Amniotic stem cell (primary cell): ENCODE measurements around the gene FILIP1L.

Source experiments
- DNase-seq: peaks from one replicate; lab custom pipeline; 2025; lab: John Stamatoyannopoulos, UW

The FILIP1L gene

DNA sequence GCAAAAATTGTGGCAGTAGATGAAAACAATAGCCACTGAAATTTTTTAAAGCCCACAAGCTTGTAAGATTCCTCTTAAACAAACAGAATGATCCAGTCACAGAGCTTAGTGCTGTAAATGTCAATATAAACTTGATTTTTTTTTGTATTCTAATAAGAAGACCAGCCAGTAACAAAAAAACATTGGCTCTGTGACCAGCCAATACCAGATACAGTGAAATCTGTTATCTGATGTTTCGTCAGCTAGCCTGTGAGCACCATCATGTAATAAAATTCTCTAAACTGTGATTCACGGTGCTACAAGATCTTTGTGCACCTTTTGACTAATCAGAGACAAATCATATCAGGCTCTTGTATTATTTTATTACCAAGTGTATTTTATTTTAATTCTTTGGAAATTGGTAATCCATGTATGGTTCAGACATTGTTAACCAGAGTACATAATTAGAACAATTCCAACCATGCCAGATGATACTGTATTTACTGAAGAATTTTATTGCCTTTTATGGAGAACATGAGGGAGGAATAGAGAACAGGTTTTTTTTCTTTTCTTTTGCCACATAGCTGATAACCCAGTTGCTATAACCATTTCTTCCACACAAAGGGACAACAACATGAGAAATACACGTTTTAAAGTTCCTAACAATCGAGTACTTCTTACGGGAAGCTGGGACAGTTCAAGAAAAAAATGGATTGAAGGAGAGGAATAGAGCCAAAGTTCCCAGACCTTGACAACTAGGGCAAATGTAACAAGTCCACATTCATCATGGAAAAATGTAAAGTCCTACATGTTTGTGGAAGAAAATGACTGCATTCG lies 71.9 kb downstream of the FILIP1L start:
- DNase-seq, result peak; percentile 70

DNA sequence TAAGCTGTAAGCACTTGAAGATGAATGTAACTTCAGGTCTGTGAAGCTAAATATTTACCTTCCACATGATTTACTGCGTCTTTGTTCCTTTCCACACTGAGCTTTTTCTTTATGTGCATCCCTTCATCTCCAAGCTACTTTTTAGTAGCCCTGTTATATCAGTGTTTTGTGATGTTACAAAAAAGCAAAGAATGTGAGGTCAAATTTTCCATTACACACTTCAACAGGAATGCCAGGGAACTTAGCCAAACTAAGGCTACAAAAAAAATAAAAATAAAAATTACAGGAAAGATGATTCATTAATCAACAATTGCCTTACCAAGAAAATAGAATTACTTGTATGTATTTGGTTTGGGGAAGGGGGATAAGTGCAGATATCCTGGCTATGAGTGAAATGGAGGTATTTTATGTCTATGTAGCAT lies 73.0 kb downstream of the FILIP1L start:
- peak; percentile 56 for DNase-seq

DNA sequence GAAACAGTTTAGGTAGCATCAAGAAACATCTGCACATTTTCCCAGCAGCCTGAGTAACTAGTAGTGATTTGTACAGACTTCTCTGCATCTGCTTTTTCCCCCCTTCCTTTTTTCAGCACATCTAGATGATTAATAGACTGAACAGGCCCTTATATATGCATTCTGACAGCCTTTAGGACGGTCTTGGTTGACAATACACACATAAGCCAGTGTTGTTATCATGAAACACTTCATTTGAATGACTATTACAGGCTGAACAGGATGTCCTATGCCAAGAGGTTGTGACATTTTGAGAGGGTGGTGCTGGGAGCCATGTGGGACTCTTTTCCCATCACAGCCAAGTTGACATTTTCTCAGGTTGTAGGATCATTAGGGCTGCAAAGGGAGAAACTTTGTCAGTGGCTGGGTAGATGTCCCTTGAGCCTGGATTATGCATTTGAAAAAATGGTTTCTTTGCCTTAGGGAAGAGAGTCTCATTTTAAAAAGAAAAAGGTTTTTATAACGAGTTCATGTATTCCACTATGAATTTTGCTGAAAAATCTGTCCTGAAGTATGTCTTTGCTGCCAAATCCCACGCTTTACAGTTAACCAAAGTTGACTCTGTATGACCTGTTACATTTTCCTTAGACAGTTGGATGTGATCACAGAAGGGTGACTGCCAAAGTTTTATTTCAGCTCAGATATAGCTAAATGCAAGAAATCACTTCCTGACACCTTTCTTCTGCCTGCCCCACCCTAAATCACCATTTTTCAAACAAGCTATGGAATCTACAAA lies 73.7 kb downstream of the FILIP1L start:
- DNase-seq, result no peak

DNA sequence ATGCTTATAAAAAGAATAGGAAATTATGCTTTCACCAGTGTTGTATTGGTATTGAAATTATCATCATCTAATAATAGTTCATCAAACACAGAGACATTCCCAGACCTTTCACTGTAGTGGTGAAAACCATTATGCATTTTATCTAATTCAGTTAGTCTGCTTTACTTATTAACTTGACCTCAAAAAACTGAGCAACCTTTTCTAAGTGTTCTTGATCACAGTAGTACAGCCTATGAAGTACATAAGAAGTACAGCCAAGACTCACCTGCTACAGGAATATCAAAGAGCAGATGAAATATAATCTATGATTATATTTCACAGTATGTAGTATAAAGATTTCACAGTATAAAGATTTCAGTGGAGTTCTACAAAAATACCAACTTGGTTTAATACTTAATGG lies 75.2 kb downstream of the FILIP1L start:
- DNase-seq, result no peak

DNA sequence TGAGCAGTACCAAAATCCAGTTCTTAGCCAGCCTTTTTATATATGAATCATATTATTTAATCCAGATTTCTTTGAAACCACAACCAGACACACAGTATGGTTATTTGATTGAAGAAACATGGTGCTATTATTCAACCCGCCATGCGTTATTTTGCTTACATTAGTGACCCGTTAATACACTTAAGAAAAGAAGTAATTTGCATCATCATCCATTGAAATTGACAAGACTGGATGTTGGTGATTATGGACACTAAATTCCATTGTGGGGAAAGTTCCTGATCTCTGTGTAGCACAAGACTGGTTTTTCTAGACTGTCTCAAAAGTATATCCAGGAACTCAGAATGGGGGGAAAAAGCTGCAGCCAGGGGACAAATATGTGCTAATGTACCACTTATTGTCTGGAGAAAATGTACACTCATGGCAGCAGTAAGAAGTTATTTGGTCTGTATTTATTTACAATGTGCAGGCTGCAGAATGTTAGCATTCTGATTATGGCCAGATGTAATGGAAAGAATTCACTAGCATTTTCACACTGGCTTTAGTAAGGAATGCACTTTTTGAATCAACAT lies 80.3 kb downstream of the FILIP1L start:
- DNase-seq, result no peak

DNA sequence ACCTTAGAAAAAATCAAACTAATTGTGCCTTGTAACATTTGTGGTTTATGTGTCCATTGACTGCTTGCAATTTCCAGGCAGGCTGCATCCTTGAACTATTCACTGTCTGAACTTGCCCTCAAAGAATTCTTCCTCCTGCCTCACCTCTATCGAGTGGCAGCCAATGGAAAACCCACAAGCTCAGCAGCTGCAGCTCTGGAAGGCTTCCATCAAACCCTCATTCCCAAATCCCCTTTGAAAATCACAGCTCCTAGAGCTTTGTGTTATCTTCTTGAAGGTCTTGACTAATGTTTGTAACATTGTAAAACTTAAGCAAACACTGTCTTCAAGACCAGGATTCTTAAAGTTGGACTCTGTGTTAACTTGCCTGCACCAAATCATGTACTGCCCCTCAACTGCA lies 81.1 kb downstream of the FILIP1L start:
- no peak for DNase-seq

DNA sequence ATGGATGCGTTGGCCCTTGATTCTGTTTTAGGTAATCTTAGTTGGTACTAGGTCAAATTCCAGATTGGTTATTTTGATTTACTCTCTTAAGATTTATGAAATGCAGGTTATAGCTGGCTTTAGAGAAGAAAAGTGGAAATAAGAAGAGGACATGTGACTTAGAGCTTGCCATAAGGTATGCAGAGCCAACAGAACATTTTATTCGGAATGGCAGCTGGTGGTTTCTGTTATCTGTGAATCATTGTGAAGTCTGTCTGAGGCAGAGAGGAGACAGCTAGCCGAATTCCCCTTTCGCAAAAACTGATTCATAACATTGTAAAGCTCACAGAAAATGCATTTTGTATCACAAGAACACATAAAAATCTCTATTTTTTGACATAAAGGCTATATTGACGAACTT lies 82.1 kb downstream of the FILIP1L start:
- DNase-seq, result peak; percentile 70

DNA sequence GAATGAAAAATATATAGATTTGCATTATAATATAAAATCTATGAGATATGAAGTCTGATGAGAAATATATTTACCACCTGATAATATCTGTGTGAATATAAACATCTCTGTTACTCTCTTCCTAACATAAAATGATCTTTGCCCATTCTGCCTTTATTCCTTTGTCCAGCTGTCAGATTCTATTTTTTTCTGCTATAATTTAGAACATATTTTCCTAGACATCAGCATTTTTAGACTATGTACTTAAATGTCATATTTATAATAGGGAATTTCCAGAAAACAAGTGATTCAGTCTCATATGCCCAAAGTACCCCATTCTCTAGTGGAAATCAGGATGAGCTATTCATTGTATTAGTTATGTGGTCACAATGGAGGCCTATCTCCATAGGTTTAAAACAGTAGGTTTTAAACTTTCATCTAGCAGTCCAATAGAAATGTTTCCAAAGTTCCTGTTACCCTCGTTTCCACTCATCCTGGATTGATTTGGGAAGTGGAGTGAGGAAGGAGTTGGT lies 83.3 kb downstream of the FILIP1L start:
- DNase-seq, result no peak

DNA sequence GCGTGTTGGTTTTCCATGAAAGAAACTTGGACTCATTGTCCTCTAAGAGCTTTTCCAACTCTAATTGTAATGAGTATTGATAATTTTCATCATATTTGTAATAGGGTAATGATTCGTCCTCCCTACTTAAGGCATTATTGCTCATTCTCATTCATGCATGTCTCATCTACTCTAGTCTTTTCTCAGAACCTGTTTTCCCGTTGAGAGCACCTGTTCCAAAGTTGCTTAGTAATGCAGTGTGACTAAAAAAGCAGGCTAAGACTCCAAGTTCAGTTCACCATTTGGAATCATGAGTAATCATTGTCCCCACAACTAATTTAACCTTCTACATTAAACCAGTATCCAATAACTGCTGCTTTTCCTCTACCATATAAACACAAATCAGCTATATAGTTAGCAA lies 84.0 kb downstream of the FILIP1L start:
- no peak for DNase-seq

DNA sequence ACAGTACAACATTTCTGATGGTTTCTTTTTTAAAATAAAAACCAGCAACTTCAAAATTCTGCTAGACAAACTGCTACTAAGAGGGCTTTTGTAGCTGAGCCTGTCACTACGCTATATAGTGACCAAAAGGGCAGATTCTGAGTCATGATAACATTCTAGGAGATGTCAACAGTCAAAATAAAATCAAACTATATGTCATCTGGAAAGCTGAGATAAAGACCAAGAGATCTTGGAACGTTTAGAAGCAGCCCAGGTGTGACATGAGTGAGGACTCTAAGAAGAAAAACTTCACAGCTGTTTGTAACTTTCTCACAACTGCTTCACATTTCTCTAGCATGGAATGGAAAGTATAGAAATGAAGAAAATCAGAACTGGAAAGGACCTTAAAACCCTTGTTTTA lies 84.6 kb downstream of the FILIP1L start:
- DNase-seq, result no peak

DNA sequence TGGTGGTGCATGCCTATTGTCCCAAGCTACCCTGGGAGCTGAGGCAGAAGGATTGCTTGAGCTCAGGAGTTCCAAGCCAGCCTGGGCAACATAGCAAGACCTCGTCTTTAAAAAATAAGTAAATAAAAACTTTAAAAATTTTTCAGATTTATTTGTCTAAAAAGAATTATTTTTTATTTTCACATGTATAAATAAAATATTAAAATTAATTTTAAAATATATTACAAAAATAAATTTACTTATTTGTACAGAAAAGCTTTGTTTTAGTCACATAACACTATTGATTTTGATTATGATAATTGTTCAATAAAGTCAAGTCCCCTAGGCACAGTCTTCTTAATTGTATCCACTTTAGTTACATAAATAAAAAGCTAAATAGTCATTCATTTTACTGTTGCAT lies 85.2 kb downstream of the FILIP1L start:
- no peak for DNase-seq

DNA sequence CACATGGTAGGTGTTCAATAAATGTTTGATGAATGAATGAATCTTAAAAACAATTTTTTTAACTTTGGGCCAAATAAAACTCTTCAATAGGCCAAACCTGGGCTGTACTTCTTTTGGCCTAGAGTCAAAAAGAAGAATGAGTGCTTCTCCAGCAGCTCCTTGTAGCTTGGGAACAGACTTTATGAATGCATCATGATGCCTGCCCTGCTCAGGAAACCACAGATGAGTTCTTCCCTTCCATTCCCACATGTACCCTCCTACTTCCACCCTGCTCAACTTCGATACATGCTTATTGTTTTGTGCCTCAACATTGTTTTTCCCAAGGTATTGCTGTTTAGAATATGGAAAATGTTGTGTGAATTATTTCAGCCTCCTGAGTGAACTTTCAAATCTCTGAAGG lies 87.0 kb downstream of the FILIP1L start:
- no peak for DNase-seq

DNA sequence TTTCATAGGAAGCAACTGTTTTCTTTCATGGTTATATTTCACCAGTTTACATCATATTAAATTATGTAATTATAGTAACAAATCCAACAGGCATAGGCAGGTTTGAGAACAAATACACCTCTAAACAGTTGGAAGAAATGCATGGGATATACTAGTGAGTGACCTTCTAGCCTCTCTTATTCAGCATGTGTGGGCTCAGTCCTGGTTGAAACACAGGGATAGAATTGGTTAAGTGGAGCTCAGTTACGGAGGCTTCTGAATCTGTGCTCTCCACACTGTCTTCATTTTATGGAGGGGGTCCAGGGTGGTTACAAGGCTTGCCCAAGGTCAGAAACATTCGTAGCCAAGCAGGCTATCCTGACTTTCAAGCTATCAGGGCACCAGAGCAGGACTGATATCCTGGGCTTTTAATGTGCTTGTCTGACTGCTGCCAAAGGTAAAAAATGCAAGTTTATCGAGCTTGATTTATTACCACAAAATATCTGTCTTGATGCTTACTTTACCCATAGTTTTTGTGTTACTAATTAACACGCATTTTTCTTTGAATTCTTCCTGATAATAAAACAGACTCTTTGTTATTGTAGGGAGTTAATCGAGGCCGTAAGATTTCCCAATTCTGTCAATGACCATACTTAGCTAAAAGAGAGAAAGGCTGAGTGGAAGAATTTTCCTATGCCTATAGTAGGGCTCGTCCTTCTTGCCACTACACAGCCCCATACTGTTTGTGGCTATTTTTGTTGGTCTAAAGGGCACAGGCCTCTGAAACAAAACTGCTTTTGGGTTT lies 89.6 kb downstream of the FILIP1L start:
- no peak for DNase-seq

DNA sequence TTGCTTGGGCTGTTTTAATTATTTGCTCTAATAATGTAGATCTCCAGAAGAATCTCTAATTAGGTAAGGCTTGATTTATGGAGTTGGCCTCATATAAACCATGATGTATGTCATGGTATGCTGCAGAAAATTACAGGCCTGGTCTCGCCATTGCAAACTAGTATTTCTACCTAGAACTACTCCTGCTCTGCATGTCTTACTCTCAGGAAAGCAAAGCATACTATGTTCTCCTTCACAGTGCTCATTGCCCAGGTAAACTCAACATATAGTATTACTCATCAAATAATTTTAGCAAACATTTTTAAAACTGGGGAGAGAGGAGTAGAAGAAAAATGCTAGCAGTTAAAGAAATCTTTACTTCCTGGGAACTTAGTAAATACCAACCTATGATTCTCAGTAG lies 90.7 kb downstream of the FILIP1L start:
- no peak for DNase-seq

DNA sequence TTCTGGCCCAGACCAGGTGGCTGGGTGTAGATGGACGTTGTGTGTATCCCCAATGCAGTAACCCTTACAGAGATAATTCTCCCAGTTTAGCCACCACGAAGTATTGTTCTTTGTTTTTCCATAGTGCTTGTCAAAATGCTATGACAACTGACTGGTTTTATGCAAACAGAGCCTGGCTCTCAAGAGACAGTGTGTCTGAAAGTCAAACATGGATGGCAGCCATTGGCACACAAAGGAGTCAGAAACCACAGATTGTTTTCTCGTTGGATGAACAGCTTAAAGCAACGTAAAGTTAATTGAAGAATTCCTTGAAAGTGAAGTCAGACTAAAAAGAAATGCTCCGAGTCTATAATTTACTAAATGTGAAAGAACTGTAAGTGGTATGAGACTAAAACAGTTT lies 91.2 kb downstream of the FILIP1L start:
- no peak for DNase-seq

DNA sequence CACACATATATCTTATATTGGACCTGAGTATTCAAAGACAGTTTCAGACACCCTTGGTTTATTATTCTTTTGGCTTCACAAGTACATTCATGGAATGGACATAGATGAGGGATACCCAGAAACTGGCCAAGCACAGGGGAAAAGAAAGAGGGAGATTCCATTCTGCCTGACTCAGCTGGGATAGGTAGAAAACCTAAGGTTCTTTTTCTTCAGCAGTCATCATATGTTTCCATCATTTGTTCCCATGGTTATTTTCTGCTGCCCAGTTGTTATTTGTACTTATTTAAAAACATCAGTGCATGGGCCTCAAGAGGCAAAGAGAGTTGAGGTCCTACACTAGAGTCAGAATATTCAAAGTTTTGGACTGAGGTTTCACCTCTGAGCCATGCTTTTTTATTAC lies 91.8 kb downstream of the FILIP1L start:
- no peak for DNase-seq

DNA sequence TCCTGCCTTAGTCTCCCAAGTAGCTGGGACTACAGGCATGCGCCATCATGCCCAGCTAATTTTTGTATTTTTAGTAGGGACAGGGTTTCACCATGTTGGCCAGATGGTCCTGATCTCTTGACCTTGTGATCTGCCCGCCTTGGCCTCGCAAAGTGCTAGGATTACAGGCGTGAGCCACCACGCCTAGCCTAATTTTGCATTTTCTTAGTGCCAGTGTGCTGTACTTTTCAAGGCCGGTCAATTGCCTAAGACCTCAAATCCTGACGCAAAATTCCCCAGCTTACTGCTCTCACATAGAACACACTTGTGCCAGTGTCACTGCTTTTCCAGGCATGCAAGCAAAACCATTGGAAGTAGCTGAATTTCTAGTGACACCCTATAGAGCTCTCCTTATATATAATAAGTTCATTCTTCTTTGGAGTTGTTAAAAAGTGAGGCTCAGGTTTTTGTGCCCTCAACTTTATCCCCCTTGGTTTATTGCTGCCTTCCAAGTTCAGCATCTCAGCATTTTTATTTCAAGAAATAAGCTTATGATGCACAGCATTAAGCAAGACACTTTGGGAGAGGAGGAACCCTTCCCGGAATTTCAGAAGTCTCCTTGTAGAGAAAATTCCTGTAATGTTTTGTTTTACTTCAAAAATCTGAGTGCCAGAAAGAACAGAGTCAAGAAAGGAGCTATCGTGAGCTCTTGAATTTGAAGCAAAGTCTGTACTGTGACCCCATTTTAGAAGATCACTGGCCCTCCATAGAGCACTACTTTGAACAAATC lies 93.2 kb downstream of the FILIP1L start:
- no peak for DNase-seq

DNA sequence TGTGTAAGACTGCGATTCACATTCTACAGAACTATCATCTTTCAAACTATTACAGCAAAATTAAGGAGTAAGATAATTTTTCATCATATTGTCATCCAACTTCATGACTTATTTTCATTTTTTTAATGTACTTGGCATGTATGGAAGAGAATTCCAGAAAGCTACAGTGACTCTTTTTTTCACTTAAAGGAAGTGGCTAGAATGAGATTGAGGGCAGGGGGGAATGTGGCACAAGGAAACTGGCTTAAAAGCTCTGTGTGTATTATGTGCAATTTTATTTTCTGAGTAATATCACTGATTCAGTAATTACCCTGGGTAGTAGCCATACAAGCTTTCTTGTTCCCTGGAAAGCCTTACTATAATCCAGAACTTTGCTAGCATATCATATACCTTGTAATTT lies 94.6 kb downstream of the FILIP1L start:
- no peak for DNase-seq

DNA sequence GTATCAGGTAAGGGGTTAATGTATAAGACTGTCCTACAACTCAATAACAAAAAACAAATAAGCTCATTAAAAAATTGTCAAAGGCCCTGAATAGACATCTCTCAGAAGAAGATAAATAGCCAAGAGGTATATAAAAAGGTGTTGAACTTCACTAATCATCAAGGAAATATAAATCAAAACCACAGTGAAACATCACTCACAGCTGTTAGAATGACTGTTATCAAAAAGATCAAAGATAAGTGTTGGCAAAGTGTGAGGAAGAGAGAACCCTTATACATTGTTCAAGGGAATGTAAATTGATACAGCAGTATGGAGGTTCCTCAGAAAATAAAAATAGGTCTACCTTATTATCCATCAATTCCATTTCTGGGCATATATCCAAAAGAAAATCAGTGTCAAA lies 95.5 kb downstream of the FILIP1L start:
- DNase-seq, result no peak

DNA sequence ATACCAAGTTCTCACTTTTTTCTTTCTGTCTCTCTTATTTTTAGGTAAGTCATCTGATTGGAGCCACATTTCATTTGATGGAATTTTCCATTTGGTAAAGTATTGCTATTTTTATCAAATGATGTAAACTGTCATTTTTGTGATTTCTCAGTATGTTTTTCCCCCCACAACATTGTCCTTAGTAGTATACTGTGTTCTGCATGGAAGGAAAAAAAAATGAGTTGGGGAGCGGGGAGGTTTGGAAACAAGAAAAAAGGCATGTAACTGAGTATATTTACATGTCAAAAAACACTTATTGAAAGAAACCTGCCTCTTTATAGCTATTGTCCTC lies 104.2 kb downstream of the FILIP1L start:
- DNase-seq, result no peak

DNA sequence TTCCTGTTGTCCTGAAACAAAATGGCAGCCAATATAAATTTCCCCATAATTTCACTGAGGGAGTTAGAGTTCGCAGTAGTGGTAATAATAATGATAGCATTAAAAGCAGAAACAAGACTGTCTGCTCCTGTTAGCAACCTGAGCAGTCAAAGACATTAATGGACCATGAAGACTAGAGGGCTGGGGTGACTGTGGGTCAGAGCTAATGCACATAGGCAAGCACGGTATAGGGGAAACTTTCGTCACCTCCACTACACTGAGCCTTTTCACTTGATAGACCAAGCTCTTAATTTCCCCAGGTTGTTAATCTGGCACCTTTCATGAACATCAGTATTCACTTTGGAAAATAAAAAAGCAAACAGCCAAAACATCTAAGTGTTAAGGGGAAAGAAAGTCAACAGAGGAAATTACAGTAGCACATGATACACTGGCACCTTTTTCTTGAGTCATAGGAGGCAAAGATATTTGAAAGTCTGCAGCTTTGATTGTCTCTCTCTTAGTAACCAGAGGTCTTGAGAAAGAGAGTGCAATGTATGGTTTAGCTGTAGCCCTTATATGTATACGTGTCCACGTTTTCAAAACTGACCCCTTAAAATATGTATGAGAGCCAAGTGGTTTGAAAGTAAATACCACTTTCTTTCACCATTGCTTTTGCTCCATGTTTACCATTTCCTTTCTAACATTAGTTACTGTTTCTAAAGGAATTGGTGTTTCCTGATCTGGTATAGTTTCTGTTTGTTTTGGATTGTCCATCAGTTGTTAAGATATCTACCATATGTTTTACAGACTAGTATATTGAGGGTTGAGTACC lies 104.8 kb downstream of the FILIP1L start:
- no peak for DNase-seq
